HG03159 (cell line): ENCODE measurements around the gene GLB1L.
"Not testable (repeated sequence)": the region's sequence is repeated elsewhere in the genome, so short reads cannot be mapped to it uniquely, and the experiment has no call there.

Source experiments
- ATAC-seq: cut with Tn5 transposase; IDR thresholded peaks from one replicate; pipeline ENCODE4 v1.9.1; 2021; ENCODE audit warnings: mild to moderate bottlenecking, moderate library complexity; ENCODE audit not compliant: unreplicated experiment

The GLB1L gene

DNA sequence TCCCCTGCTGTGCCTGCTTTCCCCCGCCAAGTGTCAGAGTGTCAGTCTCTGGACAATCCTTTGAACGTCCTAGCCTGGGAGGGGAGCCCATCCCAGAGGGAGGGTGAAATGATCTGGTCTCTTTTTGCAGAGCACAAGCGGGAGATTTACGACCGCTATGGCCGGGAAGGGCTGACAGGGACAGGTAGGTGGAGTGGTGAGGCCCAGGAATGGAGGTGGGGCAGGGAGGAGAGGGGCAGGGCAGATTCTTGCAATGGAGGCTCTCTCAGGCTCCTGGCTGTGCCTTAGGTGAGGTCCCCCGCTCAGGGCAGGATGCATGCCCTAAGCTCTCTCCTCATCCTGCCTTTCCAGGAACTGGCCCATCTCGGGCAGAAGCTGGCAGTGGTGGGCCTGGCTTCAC is 36.3 kb upstream of the GLB1L start:
- ATAC-seq, result no peak

DNA sequence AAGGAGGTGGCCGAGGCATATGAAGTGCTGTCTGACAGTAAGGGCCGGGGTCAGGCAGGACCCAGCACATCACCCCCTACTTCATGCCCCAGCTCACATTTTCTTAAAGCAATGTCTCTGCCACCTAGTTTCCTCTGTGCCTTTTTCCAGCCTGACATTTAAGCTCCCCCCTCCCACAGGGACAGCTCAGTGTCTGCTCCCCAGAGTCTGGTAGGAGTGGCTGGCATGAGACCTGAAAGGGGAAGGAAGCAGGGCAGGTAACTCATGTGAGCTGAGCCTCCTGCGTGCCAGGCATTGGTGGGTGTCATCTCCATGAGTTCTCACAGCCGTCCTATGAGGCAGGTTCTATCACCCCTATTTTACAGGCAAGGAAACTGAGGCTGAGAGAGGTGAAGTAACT is 35.4 kb upstream of the GLB1L start:
- ATAC-seq, result no peak

DNA sequence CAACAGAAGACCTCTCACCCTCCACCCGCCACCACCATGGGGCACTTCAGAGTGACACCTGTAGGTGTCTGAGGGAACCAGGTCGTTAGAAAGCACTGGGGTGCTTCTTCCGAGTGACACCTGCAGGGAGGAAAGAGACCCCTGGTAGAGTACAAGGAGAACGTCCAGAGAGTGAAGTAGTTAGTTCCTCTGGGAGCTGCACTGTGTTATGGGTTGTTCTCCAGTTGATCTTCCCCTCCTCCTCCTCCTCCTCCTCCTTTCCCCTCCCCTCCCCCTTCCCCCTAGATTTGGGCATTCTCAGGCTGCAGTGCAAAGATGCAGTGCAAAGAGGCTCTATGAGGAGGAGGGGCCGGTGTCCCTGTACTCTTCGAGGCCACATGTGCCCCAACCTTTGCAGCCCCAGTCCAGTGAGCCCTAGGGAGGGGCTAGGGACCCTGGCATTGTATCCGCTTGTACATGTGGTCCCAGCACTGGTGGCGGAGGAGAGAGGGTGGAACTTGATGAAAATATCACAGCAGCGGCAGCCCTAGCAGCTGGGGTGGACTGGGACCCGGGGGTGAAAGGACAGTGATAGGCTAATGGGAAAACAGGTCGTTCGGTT is 34.8 kb upstream of the GLB1L start:
- peak; percentile 38 for ATAC-seq

- ATAC-seq, result peak; percentile 86
These were observed 34.1 kb upstream of the GLB1L start, which contains the start of gene DNAJB2 for GRCh38 chr2:219279151-219279915. TSS of gene DNAJB2 (plus strand) at chr2:219279366. CDS start at chr2:219279834, 468 bp downstream.

- ATAC-seq, result no peak
These were observed 33.5 kb upstream of the GLB1L start for GRCh38 chr2:219278655-219279150.

DNA sequence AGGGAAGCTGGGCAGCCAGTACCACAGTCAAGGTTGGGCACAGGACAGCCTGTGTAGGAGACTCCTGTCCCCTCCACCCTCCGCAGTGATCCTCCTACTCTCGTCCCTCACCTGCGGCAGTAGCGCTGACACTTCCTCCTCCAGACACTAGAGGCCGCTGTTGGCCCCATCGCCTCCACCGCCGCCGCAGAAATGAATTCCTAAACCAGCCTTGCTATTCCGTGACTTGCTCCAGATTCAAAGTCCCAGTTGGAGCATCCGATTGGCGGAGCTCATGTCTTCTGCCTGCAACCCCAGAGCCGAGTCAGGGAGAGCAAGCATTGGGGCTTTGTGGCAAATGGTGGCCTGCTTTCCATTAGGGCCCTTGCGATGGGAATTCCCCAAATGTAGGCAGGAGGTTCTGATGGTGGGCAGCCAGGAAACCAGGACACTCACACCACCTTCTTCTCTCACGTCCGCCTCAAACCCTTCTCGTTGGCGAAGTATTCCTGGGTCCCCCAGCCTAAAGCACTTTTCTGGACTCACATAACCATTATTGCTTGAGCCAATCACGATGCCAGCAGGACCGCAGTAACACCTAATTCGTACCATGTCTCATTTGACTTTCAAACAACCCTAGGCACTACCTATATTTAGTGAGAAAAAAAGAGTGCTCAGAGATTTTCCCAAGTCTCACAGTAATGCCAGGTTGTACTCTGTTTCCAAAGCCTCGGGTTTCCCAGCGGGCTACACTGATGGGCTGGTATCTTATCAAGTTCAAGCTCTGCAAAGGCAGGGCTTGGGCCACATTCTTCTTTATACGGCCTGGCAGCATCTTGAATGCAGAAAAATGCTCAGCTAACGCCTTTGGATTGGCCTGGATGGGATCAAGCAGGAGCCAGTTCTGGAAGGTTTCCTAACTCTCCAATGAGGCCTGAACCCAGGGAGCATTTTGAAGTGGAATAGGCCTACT is 32.7 kb upstream of the GLB1L start:
- ATAC-seq, result no peak

DNA sequence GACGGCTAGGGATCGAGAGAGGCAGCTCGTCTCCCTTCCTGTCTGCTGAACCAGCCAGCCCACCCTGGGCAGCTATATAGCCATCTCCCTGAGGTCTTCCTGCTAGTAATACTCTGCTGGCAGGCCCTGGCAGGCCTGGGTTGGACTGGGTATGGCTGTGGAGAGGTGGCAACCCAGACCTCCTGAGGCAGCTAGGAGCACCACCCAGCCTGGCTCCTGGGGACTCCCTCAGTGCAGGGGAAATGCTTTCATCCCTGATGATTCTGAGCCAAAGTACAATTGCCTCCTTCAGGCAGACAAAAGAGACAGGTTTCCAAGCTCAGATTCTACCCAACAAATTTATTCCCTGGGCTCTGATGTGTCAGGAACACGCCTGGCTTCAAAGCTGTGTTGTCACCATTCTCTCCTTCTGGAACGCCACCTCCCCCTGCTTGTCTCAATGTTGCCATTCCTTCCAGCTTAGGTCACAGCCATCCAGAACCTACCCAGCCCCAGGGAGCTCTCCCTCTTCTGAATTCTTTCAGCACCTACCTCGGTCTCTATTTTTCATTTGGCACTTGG is 29.2 kb upstream of the GLB1L start:
- no peak for ATAC-seq

- ATAC-seq, result no peak
These were observed 28.7 kb upstream of the GLB1L start for GRCh38 chr2:219273937-219274336.

GRCh38 chr2:219272995-219273394 is 27.8 kb upstream of the GLB1L start:
- no peak for ATAC-seq

DNA sequence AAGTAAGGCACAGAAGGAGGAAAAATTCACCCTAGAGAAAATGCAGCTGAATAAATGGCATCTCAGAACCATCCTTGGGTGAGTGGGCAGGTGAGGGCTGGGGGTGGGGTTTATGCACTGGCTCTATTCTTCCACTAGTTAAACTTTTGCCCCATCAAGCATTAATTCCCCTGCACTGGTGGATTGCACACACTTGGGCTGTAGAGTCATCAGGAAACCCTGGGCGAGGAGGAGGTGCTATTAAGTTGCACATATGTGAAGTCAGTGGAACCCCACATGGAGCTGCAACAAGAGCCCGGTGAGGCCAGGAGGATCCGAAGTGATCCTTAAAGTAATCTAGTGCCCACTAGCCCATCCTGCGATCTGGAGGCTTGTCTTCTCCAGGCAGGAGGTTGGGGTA is 27.1 kb upstream of the GLB1L start:
- ATAC-seq, result no peak

GRCh38 chr2:219271021-219271420 is 25.8 kb upstream of the GLB1L start:
- no peak for ATAC-seq

DNA sequence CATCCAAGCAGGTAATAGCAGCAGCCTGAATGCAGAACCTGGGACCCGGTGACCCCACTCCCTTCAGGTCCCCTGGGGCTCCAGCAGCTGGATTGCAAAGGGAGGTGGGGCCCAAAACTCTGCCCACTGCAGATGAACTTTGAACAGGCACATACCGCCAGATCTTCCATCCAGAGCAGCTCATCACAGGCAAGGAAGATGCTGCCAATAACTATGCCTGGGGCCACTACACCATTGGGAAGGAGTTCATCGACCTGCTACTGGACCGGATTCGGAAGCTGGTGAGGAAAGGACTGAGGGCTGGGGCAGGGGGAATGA is 24.8 kb upstream of the GLB1L start:
- ATAC-seq, result no peak

GRCh38 chr2:219269362-219270054 is 24.3 kb upstream of the GLB1L start:
- ATAC-seq, result no peak

GRCh38 chr2:219268294-219268693 is 23.1 kb upstream of the GLB1L start:
- ATAC-seq, result no peak

DNA sequence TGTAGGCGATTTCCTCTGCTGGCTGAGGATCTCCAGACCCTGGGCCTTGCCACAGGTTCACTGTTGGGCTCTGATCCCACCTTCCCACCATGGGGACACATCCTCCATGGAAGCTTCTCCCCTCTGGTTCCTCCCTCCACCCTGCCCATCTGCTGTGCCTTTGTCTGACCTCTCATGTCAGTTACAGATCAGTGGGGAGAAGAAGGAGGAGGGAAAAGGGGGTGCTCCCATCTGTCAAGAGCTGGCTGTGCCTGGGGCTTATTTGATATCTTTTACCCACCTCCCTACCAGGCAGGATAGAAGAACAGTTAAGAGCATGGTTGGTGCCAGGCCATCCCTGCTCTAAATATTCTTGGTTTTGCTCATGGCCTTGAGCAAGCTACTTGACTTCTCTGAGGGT is 21.6 kb upstream of the GLB1L start:
- no peak for ATAC-seq

DNA sequence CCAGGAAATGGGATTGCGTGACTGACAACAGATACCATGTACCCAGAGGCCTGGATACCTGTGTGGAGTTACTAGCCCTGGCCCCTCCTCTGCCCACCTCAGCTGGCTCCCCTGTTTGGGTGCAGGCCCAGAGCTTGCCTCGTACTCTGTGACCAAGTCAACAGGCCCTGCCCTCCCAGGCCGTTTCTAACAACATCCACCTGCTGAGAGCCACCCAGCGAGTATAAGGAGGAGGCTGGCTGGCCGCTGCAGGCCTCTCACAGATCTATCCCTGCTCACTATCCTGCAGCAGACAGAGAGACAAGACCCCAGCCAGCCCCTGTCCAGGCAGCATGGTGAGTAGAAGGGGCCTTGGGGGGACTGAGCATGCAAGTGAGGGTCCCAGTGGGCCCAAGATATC is 21.0 kb upstream of the GLB1L start:
- no peak for ATAC-seq

DNA sequence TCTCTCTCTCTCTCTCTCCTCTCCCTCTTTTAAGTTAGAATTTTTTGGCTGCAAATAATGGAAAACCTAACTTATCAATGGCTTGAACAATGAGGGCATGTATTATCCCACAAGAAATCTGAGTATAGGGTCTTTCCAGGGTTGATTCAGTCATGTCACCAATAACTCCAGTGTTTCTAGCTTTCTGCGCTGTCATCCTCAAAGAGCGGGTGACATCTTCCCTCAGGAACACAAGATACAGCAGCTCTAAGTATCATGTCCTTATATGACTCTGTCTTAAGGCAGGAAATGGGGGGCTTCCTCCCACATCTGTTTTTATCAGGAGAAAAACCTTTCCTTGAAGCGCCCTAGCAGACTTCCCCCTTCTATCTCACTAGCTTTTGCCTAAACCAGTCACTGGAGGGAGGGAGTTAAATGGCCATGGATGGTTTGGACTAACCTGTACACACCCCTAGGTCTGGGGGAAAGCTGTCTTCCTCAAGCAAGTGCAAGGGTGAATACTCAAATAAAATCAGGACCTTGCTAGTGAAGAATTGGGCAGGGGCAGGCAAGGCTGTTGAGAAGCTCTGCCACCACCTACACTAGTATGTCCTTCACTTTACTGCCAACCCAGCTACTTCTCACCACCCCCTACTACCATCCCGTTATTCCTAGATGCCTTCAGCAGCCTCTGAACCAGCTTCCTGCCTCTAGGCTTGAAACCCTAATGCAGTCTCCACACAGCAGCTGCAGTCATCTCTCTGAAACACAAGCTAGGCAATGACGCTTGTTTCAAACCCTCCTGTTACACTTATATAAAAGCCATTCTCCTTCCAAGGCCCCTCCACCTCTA is 16.0 kb upstream of the GLB1L start:
- ATAC-seq, result no peak

GRCh38 chr2:219258942-219259341 is 13.7 kb upstream of the GLB1L start:
- not testable (repeated sequence) for ATAC-seq

DNA sequence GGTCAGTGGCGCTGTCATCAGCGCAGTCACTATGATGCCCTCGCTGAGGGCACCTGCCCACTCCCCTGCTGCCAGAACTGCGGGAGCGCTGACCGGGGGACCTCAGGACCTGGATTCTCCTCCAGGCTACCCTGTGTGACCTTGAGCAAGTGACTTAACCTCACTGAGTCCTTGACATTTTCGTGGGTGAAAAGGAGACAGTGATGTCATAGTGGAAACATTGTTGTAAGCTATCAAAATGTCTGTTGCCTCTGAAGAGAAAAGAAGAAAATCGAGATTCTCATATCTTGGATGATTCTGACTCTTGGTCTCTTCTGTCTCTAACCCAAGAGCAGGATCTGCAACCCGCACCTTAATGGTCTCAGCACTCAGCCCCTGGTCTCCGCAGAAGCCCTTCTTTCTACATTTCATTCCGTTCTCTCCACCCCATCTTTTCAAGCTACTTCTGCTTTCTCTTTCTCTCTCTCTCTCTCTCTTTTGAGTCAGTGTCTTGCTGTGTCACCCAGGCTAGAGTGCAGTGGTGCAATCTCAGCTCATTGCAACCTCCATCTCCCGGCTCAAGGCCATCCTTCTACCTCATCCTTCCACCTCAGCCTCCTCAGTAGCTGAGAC is 9.5 kb upstream of the GLB1L start:
- ATAC-seq, result peak; percentile 34
